B cell (primary cell): ENCODE results near the gene TBC1D9B. TPM values are rescaled to one million over a fixed set of nuclear protein-coding genes. Genes with fewer than 3 reads are reported as not detected.

Source experiments
- ATAC-seq: fragments of 200-7000 bp; cut with Tn5 transposase; one replicate; pipeline ENCODE4 v1.10.0; 2021; ENCODE audit warnings: low read depth, mild to moderate bottlenecking, moderate number of reproducible peaks, moderate library complexity
- CTCF ChIA-PET: fragments of 350-600 bp; sonication (Branson Sonifier 250); formaldehyde crosslinking; loops from one replicate; lab custom pipeline; 2021; ENCODE audit warnings: antibody characterized with exemption, inconsistent platforms; lab: Charles Lee
- POLR2A ChIA-PET: fragments of 350-600 bp; sonication (Branson Sonifier 250); formaldehyde crosslinking; loops from one replicate; lab custom pipeline; 2021; ENCODE audit warnings: antibody characterized with exemption; lab: Charles Lee
- DNase-seq: peaks from one replicate; pipeline ENCODE4 v3.0.0; 2013
- H2AFZ ChIP-seq: 2 replicates; pipeline ENCODE4 v1.6.1; 2012; ENCODE audit warnings: mild to moderate bottlenecking, low read depth, low read length; ENCODE audit not compliant: insufficient read depth, poor library complexity, severe bottlenecking
- H3K27ac ChIP-seq, 2 donors: 1 replicate in 1 of 2; 2 replicates in 1 of 2; pipeline ENCODE4 v1.5.1; 2012 to 2013; ENCODE audit warnings: low read length in 2 of 2, mild to moderate bottlenecking in 2 of 2, moderate library complexity in 1 of 2
- H3K27me3 ChIP-seq, 4 experiments: fragments of 200-600 bp in 1 of 4; sonication (generic) in 1 of 4; replicated peaks in 1 of 4; 1 replicate in 2 of 4; 2 replicates in 2 of 4; pipeline versions ENCODE4 v1.6.1 to v1.7.0; 2013 to 2016; ENCODE audit warnings: low read length in 3 of 4, mild to moderate bottlenecking in 2 of 4, mixed read lengths in 1 of 4, moderate library complexity in 1 of 4; ENCODE audit not compliant: insufficient read depth in 4 of 4, control insufficient read depth in 3 of 4; ENCODE audit errors: control extremely low read depth in 1 of 4
- H3K36me3 ChIP-seq, 2 experiments: replicated peaks in 1 of 2; 1 replicate in 1 of 2; 2 replicates in 1 of 2; pipeline versions ENCODE4 v1.6.1 to v1.7.1; 2013; ENCODE audit warnings: low read length in 1 of 2; ENCODE audit not compliant: insufficient read depth in 2 of 2, control insufficient read depth in 1 of 2; ENCODE audit errors: control extremely low read depth in 1 of 2, extremely low read depth in 1 of 2
- H3K4me1 ChIP-seq, 2 donors: fragments of 200-600 bp in 1 of 2; sonication (generic) in 1 of 2; 1 replicate in 1 of 2; 2 replicates in 1 of 2; pipeline versions ENCODE4 v1.5.1 to v1.6.1; 2013 to 2017; ENCODE audit warnings: low read length in 2 of 2; ENCODE audit not compliant: control insufficient read depth in 2 of 2, insufficient read depth in 2 of 2
- H3K4me2 ChIP-seq: replicated peaks from 2 replicates; pipeline ENCODE3; 2012; ENCODE audit warnings: mild to moderate bottlenecking, low read depth, low read length; ENCODE audit not compliant: poor library complexity, severe bottlenecking
- H3K4me3 ChIP-seq, 5 experiments: fragments of 200-600 bp in 1 of 5; sonication (generic) in 1 of 5; 1 replicate in 3 of 5; 2 replicates in 2 of 5; pipeline versions ENCODE4 v1.5.1 to v1.7.0; 2011 to 2016; ENCODE audit warnings: low read length in 4 of 5, mild to moderate bottlenecking in 4 of 5, low read depth in 2 of 5, control low read depth in 1 of 5, moderate library complexity in 1 of 5; ENCODE audit not compliant: insufficient read depth in 1 of 5; ENCODE audit errors: control extremely low read depth in 1 of 5, extremely low read depth in 1 of 5
- H3K79me2 ChIP-seq: fragments of 200-600 bp; sonication (generic); one replicate; pipeline ENCODE4 v1.6.0; 2016; ENCODE audit warnings: low read length; ENCODE audit not compliant: control insufficient read depth, insufficient read depth
- H3K9ac ChIP-seq: fragments of 200-600 bp; sonication (generic); 2 replicates; pipeline ENCODE4 v1.6.1; 2017; ENCODE audit warnings: mild to moderate bottlenecking, low read length, moderate library complexity
- H3K9me3 ChIP-seq, 3 donors: one replicate each; pipeline versions ENCODE4 v1.6.1 to v1.7.1; 2013; ENCODE audit warnings: low read length in 2 of 3; ENCODE audit not compliant: control insufficient read depth in 2 of 3, insufficient read depth in 1 of 3; ENCODE audit errors: control extremely low read depth in 1 of 3
- H4K20me1 ChIP-seq: 2 replicates; pipeline ENCODE4 v1.6.0; 2012; ENCODE audit warnings: mild to moderate bottlenecking, low read length; ENCODE audit not compliant: insufficient read depth, control insufficient read depth, poor library complexity, severe bottlenecking
- H3K27ac Mint-ChIP-seq: one replicate; pipeline ENCODE4 v1.8.0; 2021; ENCODE audit warnings: mixed read lengths
- H3K27me3 Mint-ChIP-seq: one replicate; pipeline ENCODE4 v1.8.0; 2021; ENCODE audit warnings: mixed read lengths
- H3K4me1 Mint-ChIP-seq: one replicate; pipeline ENCODE4 v1.8.0; 2021; ENCODE audit warnings: mixed read lengths
- H3K4me3 Mint-ChIP-seq: one replicate; pipeline ENCODE4 v1.8.0; 2021; ENCODE audit warnings: mixed read lengths
- H3K9me3 Mint-ChIP-seq: one replicate; pipeline ENCODE4 v1.8.0; 2022; ENCODE audit warnings: mixed read lengths; ENCODE audit not compliant: insufficient read depth
- EZH2 ChIP-seq: IDR thresholded peaks from 2 replicates; pipeline ENCODE4 v1.6.1; 2012; ENCODE audit warnings: borderline replicate concordance, low read depth, mild to moderate bottlenecking, moderate library complexity, low read length; ENCODE audit not compliant: insufficient read depth, poor library complexity, severe bottlenecking
- WGBS: methylation state at CpG from one replicate; pipeline ENCODE4 v1.1.5; 2013; ENCODE audit warnings: missing lambda C conversion rate; ENCODE audit not compliant: insufficient coverage; 5-methylcytosine and 5-hydroxymethylcytosine counted together
- intact Hi-C: fragments of 100-400 bp; cut with micrococcal nuclease; formaldehyde crosslinking; loops from one replicate; pipeline ENCODE4 v1.10.0; 2022
- polyA plus RNA-seq: library from polyadenylated mRNA; depleted of rRNA; stranded (reverse); fragments of >200 nt; gene quantifications from 2 replicates; pipeline ENCODE4 v1.2.3, GENCODE V29; 2012
- total RNA-seq, 2 donors: library from RNA; stranded (reverse); fragments of 120-200 nt in 1 of 2; gene quantifications; 1 replicate in 1 of 2; 2 replicates in 1 of 2; pipeline versions ENCODE4 v1.2.3 to v1.2.4, GENCODE V29; 2013 to 2022
- TF ChIP-seq, protein P1 (sequence below): fragments of 200-600 bp; IDR thresholded peaks from one replicate; pipeline ENCODE4 v1.8.0; 2022; ENCODE audit warnings: antibody characterized with exemption, mild to moderate bottlenecking

TBC1D9B gene
- total and polyA plus RNA-seq, 2 donors (not counting 1 experiment from before 2014, with no cell fraction given) = 143 to 144 TPM

DNA sequence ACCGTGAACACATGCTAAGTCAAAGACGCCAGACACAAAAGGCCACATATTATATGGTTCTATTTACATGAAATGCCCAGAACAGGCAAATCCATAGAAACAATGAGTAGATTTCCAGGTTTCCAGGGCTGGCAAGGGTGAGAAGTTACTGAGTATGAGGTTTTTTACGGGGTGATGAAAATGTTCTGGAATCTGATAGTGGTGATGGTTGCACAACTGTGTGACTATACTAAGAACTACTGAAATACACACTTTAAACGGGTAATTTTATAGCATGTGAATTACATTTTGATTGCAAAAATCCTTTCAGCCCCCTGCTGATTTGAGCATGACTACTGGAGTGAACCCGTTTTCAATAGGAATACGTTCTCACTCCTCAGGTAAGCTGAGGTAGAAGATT, 46.7 kb upstream of the TBC1D9B start:
- ChIA-PET CTCF (no interaction called here), POLR2A (no interaction called here)
- no peak for ATAC-seq
- Mint-ChIP-seq H3K4me1 (no peaks in the 10 kb centered on the region), H3K9me3 (no peaks in the 10 kb centered on the region), H3K27ac (no peak overlapping the region), H3K4me3 (no peak overlapping the region), H3K27me3 (no peaks in the 10 kb centered on the region)
- H3K27me3 ChIP-seq = no peaks in the 10 kb centered on the region
- no peaks in the 10 kb centered on the region for H3K9me3 ChIP-seq
- no peaks in the 10 kb centered on the region for H4K20me1 ChIP-seq
- intact Hi-C loops = no loop called here
- no peaks in the 10 kb centered on the region for H3K79me2 ChIP-seq
- TF ChIP-seq, protein P1, sequence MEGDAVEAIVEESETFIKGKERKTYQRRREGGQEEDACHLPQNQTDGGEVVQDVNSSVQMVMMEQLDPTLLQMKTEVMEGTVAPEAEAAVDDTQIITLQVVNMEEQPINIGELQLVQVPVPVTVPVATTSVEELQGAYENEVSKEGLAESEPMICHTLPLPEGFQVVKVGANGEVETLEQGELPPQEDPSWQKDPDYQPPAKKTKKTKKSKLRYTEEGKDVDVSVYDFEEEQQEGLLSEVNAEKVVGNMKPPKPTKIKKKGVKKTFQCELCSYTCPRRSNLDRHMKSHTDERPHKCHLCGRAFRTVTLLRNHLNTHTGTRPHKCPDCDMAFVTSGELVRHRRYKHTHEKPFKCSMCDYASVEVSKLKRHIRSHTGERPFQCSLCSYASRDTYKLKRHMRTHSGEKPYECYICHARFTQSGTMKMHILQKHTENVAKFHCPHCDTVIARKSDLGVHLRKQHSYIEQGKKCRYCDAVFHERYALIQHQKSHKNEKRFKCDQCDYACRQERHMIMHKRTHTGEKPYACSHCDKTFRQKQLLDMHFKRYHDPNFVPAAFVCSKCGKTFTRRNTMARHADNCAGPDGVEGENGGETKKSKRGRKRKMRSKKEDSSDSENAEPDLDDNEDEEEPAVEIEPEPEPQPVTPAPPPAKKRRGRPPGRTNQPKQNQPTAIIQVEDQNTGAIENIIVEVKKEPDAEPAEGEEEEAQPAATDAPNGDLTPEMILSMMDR = no peak
- TF ChIP-seq EZH2 = no peak
- no peak for DNase-seq
- WGBS = no CpG with 5 or more reads among the region's 6 CpGs
- no peak overlapping the region for H2AFZ ChIP-seq
- no peaks in the 10 kb centered on the region for H3K36me3 ChIP-seq
- H3K4me1 ChIP-seq = no peaks in the 10 kb centered on the region
- no peak overlapping the region for H3K9ac ChIP-seq
- no peak overlapping the region for H3K27ac ChIP-seq
- H3K4me2 ChIP-seq = no peak overlapping the region
- no peak overlapping the region for H3K4me3 ChIP-seq

DNA sequence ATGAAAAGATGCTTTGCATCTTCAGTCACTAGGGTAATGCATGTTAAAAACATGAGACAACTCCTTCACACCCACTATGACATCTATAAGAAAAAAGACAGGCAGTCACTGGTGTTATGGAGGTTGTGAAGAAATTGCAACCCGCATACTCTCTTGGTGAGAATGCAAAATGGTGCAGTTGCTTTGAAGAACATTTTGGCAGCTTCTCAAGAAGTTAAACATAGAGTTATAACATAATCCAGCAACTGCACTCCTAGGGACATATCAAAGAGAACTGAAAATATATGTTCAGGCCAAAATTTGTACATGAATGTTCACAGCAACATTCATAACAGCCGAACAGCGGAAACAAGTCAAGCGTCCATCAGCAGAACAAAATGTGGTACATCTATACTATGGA, 46.3 kb upstream of the TBC1D9B start:
- H3K36me3 ChIP-seq = no peaks in the 10 kb centered on the region
- no peak overlapping the region for H3K4me2 ChIP-seq
- H3K4me3 ChIP-seq = no peak overlapping the region
- Mint-ChIP-seq H3K27ac (no peak overlapping the region), H3K9me3 (no peaks in the 10 kb centered on the region), H3K4me3 (no peak overlapping the region), H3K4me1 (no peaks in the 10 kb centered on the region), H3K27me3 (no peaks in the 10 kb centered on the region)
- no peak overlapping the region for H3K27ac ChIP-seq
- intact Hi-C loops = no loop called here
- no peaks in the 10 kb centered on the region for H3K4me1 ChIP-seq
- no peaks in the 10 kb centered on the region for H3K27me3 ChIP-seq
- H4K20me1 ChIP-seq = no peaks in the 10 kb centered on the region
- no peak overlapping the region for H2AFZ ChIP-seq
- WGBS = no CpG with 5 or more reads among the region's 4 CpGs
- H3K9ac ChIP-seq = no peak overlapping the region
- ChIA-PET CTCF (no interaction called here), POLR2A (no interaction called here)
- ATAC-seq (no peak), DNase-seq (no peak)
- no peak for TF ChIP-seq EZH2
- TF ChIP-seq, protein P1 = no peak
- no peaks in the 10 kb centered on the region for H3K9me3 ChIP-seq
- H3K79me2 ChIP-seq = no peaks in the 10 kb centered on the region
